HepG2 (cell line): ENCODE results near the gene CFAP100. TPM values are rescaled to one million over a fixed set of nuclear protein-coding genes. Genes with fewer than 3 reads are reported as not detected.

ENCODE experiments used
- ARNT2 ChIP-seq: sonication (generic); formaldehyde crosslinking; IDR thresholded peaks from 2 replicates; pipeline ENCODE4 v1.8.0; 2022; ENCODE audit warnings: mild to moderate bottlenecking, low read depth, missing genetic modification reagents, moderate library complexity
- CEBPG ChIP-seq: IDR thresholded peaks from 2 replicates; pipeline ENCODE4 v1.6.1; 2016
- FIP1L1 ChIP-seq: fragments of 200-400 bp; formaldehyde crosslinking; IDR thresholded peaks from 2 replicates; pipeline ENCODE4 v1.6.1; 2018; ENCODE audit warnings: low read depth, mild to moderate bottlenecking, low read length, moderate library complexity, borderline replicate concordance; ENCODE audit not compliant: insufficient read depth
- PAX8 ChIP-seq: sonication (generic); formaldehyde crosslinking; IDR thresholded peaks from 2 replicates; pipeline ENCODE4 v1.8.0; 2022; ENCODE audit warnings: mild to moderate bottlenecking, missing genetic modification reagents, borderline replicate concordance
- PRDM10 ChIP-seq: sonication (generic); formaldehyde crosslinking; IDR thresholded peaks from 2 replicates; pipeline ENCODE4 v1.4.0; 2020; ENCODE audit warnings: low read depth, missing genetic modification reagents
- PRDM15 ChIP-seq: sonication (generic); formaldehyde crosslinking; IDR thresholded peaks from 2 replicates; pipeline ENCODE4 v1.4.0; 2020; ENCODE audit warnings: missing genetic modification reagents
- TIGD3 ChIP-seq: sonication (generic); formaldehyde crosslinking; IDR thresholded peaks from 2 replicates; pipeline ENCODE4 v1.5.1; 2020; ENCODE audit warnings: mild to moderate bottlenecking, missing genetic modification reagents, borderline replicate concordance
- YY1 ChIP-seq: IDR thresholded peaks from 2 replicates; pipeline ENCODE4 v1.6.1; 2011; ENCODE audit warnings: low read length, low read depth, moderate library complexity, mild to moderate bottlenecking; ENCODE audit not compliant: insufficient read depth, insufficient replicate concordance
- ZNF354B ChIP-seq: sonication (generic); formaldehyde crosslinking; IDR thresholded peaks from 2 replicates; pipeline ENCODE4 v1.8.0; 2022; ENCODE audit warnings: mild to moderate bottlenecking, missing genetic modification reagents
- ZNF770 ChIP-seq: sonication (generic); formaldehyde crosslinking; IDR thresholded peaks from 2 replicates; pipeline ENCODE4 v1.5.0; 2020; ENCODE audit warnings: mild to moderate bottlenecking, missing genetic modification reagents
- ZNF790 ChIP-seq: sonication (generic); formaldehyde crosslinking; IDR thresholded peaks from 2 replicates; pipeline ENCODE4 v1.8.0; 2022; ENCODE audit warnings: missing genetic modification reagents, mild to moderate bottlenecking, borderline replicate concordance
- ZNF83 ChIP-seq: sonication (generic); formaldehyde crosslinking; IDR thresholded peaks from 2 replicates; pipeline ENCODE4 v1.4.0; 2020; ENCODE audit warnings: missing genetic modification reagents, mild to moderate bottlenecking, borderline replicate concordance
- ZSCAN25 ChIP-seq: sonication (generic); formaldehyde crosslinking; IDR thresholded peaks from 2 replicates; pipeline ENCODE4 v1.8.0; 2022; ENCODE audit warnings: mild to moderate bottlenecking, missing genetic modification reagents
- polyA plus RNA-seq, 8 experiments: library from polyadenylated mRNA; depleted of rRNA in 3 of 8; stranded (reverse) in 7 of 8; unstranded in 1 of 8; fragments of >200 nt; fragmentation: Illumina TruSeq in 4 of 8; extraction: Trizol in 4 of 8; gene quantifications; 2 replicates each; pipeline versions ENCODE4 v1.2.1 to v1.2.3, GENCODE V29; 2011 to 2016; ENCODE audit warnings: low read depth in 4 of 8, missing spikeins in 1 of 8, mixed read lengths in 1 of 8; ENCODE audit not compliant: insufficient read depth in 1 of 8
- total RNA-seq, 5 experiments: library from RNA; depleted of rRNA; stranded (reverse); fragments of >200 nt; fragmentation: Illumina TruSeq; extraction: Trizol; gene quantifications; 2 replicates each; pipeline ENCODE4 v1.2.3, GENCODE V29; 2016; ENCODE audit warnings: low read depth in 1 of 5
- TF ChIP-seq, protein P1 (sequence below): sonication (generic); formaldehyde crosslinking; IDR thresholded peaks from 2 replicates; pipeline ENCODE4 v1.4.0; 2020; ENCODE audit warnings: mild to moderate bottlenecking, missing genetic modification reagents

The CFAP100 gene
- total and polyA plus RNA-seq, 2 of the 13 experiments (the other 11 are each of a cell fraction or from before 2014, with no cell fraction given): 0.32 TPM; not detected in 1

- peak; percentile 46 for TF ChIP-seq ZNF770
- peak; percentile 73; the same call in 1 of the 2 replicates for TF ChIP-seq PAX8 (CRISPR knock-in tag)
- TF ChIP-seq TIGD3: no peak
- no peak; the same call in 1 of the 2 replicates for TF ChIP-seq CEBPG (CRISPR knock-in tag)
- TF ChIP-seq YY1: peak; percentile 80
- no peak for TF ChIP-seq ZNF354B (CRISPR knock-in tag)
- peak; percentile 93 for TF ChIP-seq ARNT2 (CRISPR knock-in tag)
- peak; percentile 52; the same call in 1 of the 2 replicates for TF ChIP-seq PRDM15
- TF ChIP-seq, protein P1, sequence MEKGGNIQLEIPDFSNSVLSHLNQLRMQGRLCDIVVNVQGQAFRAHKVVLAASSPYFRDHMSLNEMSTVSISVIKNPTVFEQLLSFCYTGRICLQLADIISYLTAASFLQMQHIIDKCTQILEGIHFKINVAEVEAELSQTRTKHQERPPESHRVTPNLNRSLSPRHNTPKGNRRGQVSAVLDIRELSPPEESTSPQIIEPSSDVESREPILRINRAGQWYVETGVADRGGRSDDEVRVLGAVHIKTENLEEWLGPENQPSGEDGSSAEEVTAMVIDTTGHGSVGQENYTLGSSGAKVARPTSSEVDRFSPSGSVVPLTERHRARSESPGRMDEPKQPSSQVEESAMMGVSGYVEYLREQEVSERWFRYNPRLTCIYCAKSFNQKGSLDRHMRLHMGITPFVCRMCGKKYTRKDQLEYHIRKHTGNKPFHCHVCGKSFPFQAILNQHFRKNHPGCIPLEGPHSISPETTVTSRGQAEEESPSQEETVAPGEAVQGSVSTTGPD (CRISPR knock-in tag): no peak
- no peak for TF ChIP-seq ZNF790
- TF ChIP-seq FIP1L1: no peak
- TF ChIP-seq ZSCAN25 (CRISPR knock-in tag): peak; percentile 66; the same call in 1 of the 2 replicates
- TF ChIP-seq PRDM10 (CRISPR knock-in tag): no peak
- no peak for TF ChIP-seq ZNF83 (CRISPR knock-in tag)
Observed at GRCh38 chr3:126389112-126389793, 5.5 kb upstream of the CFAP100 start (continued).
